SHP77 (cell line): ENCODE results near the gene VAMP8.
"Not testable (repeated sequence)": the region's sequence is repeated elsewhere in the genome, so short reads cannot be mapped to it uniquely, and the experiment has no call there.

Experiments used
- DNase-seq, 2 experiments: peaks; one replicate each; lab custom pipeline; 2025; lab: John Stamatoyannopoulos, UW

Gene VAMP8

DNA sequence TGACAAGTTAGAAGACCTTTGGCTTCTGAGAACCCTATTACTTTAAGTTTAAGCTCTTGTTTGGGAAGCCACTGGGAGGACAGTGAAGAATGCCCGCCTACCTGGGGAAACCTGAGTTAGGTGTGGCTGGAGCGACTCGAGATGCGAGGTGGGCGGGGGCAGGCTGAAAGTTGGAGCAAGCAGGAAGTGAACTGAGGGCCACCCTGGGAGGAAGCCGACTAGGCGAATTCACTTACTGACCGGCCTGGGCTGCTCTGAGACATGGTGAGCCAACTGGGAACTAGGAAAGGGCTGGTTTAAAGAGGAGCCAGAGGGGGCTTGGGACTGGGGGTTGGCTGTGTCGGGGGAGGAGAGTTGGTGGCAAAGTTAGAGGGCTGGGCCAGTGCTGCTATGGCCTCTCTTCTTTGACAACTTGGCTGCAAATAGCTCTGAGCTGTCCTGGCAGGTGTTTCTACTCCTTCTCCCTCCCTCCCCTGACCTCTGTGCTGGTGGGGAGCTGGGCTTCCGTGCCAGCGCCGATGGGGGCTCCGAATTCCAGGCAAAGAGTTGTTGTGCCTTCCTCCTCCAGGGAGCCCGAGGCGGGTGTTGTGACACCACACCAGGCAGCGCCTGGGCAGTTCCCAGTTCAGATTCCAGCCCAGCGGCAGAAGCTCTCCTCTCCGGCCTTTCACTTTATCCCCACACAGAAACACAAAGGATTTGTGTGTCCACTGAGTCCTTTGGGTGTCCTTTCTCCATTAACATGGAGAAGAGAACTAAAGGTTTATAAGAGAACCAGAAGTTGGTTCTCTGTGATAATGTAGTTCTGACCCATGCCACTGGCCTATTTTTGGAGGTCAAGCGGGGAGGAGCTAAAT, at the start of gene VAMP8:
Gene VAMP8, plus strand, starts transcription at position 201 of the 857 bp plus-strand sequence. Its CDS starts 61 bp downstream, at position 262.
- no peak for DNase-seq

DNA sequence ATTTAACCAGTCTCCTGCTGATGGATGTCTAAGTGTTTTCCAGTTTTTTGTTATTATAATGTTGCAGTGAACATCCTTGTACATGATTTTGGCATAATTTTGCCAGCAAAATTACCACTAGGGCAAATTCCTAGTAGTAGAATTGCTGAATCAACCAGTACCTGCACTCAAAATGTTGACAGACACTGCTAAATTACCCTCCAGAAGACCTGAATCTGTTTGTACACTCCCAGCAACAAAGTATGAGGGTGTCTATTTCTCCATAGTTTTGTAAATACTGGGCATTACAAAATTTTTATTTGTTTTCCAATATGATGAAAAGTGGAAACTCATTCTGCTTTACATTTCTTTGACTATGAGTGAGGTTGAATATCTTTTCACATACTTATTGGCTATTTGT, 49.6 kb upstream of the VAMP8 start:
- DNase-seq, result no peak

DNA sequence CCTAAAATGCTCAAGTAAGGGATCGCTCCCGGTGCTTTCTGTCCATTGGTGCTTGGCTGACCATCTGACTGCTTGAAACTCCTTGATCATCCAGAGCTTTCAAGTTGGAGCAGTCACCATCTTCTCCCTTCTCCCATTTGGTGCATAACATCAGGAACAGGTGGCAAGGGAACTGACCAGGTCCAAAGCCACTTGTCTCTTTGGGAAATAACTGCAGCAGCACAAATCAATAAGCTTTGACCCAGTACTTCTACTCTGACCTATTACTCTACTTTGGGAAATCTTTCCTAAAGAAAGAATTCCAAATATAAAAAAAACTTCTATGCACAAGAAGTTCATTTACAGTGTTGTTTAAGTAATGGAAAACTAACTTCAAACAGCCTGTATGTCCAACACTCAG, 49.0 kb upstream of the VAMP8 start:
- no peak for DNase-seq

DNA sequence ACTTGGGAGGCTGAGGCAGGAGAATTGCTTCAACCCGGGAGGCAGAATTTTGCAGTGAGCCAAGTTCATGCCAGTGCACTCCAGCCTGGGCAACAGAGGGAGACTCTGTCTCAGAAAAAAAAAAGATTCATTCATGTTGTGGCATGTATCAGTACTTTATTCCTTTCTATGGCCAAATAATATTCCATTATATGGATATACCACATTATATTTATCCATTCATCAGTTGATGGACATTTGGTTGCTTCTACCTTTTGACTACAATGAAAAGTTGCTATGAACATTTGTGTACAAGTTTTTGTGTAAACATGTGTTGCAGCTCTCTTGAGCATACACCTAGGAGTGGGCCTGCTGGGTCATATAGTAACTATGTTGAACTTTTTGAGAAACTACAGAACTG, 47.6 kb upstream of the VAMP8 start:
- DNase-seq, result no peak

DNA sequence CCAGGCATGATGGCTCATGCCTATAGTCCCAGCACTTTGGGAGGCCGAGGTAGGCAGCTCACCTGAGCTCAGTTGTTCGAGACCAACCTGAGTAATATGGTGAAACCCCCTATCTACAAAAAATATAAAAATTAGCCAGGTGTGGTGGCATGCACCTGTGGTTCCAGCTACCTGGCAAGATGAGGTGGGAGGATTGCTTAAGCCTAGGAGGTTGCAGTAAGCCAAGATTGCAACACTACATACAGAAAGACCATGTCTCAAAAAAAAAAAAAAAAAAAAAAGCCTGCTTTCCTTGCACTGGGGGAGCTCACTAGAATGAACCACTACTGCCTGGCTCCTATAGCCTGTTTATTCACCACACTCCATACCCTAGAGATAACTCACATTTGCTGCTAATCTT, 45.8 kb upstream of the VAMP8 start:
- no peak for DNase-seq

GRCh38 chr2:85534099-85534498, 43.3 kb upstream of the VAMP8 start:
- no peak for DNase-seq

GRCh38 chr2:85534881-85535280, 42.5 kb upstream of the VAMP8 start:
- DNase-seq, result no peak

- no peak for DNase-seq
These were observed 40.9 kb upstream of the VAMP8 start for GRCh38 chr2:85536479-85536878.

DNA sequence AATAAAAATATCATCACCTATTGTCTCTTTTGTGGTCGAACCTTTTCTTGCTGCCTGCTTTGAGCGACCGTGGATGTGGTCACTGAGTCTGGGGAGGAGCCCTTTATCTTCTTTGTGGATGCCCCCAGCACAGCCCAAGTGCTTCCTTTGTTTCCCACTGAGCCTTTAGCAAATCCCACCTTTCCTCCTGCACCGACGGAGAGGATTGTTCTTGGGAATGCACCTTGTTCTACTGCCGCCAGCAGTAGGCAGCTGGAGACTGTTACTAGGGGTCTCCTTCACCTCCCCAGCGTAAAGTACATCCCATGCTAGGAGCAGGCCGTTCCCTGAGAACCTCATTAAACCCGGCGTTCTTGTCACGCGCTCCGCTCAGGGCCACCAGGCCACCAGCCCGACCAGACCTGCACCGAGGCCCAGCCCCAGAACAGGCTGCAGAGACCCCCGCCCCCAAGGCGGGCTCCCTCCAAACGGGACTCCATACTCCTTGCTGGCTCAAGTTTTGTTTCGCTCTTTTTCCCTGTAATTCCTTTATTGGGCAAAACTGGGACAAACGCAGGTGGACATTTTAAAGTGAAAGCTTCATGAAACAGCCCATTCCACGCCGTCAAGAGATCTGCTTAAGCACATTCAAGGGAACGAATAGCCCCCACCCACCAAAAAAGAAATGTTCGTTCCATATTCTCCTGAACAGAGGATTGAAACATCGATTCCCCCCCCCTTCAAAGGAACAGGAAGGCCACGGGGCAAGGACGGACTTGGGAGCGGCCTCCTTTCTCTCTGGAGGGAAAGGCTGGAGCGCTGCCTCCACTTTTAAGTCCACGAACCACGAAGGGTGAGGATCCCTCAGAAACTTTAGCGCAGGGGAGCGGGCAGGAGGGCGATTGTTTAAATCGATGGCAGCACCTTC, 39.5 kb upstream of the VAMP8 start:
- peak; percentile 62 to 75 for DNase-seq

DNA sequence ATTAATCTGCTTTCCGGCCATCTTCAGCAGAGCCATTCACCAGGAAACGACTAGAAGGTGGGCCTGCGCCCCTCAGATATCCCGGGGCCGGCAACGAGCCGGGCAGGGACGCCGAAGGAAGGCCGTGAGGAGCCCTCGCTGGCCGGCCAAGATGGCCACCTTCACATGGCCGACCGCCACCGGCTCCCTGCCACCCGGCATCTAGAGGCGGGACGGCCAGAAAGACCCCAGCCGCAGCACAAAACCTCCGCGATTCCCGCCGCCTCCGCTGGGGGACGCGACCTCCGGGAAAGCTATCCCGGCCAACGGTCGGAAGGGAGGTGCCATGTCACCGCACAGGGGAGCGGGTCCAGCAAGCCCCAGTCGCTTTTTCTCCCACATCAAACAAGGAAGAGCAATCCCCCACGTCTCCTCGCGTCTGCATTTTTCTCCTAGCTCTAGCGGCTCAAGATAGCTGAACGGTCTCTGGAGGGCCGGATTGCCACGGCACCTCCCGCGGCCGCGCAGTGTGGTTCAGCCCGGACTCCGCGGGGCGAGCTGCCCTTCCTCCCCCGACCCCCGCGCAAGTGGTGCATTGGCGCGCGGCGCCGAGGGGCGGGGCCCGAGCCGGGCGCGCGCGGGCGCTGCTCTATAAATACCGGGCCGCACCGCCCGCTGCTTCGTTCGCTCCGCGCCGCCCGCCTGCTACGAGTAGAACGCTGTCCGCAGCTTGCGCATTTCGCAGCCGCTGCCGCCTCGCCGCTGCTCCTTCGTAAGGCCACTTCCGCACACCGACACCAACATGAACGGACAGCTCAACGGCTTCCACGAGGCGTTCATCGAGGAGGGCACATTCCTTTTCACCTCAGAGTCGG, 38.7 kb upstream of the VAMP8 start, which contains the start of gene MAT2A:
Gene MAT2A, plus strand, starts transcription at position 662 of the 854 bp plus-strand sequence. Its CDS starts 120 bp downstream, at position 782.
- DNase-seq, result peak; percentile 84 to 87

GRCh38 chr2:85539361-85540132, 37.8 kb upstream of the VAMP8 start:
- DNase-seq, result no peak

DNA sequence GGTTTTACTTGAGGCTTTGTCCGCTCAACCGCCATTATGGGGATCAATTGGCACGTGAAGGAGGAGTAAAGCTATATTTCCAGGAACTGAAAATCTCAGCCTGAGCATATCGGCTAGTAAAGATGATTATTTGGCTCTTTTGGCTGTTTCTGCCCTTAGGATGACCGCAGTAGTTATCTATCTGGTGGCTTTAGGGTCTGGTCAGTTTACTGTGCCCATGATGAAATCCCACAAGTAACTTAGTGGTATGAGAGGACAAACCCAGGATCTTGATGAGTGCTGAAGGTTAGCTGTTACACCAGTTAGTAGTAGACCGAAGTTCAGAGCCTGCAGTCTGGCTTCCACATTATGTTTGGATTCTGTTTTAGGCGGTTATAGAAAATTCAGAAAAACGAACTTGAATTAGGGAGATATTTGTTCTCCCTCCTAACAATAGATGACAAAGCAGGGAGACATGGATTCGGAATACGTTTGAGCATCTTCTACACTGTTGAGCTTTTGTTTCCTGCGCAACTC, 37.2 kb upstream of the VAMP8 start:
- DNase-seq, result no peak

DNA sequence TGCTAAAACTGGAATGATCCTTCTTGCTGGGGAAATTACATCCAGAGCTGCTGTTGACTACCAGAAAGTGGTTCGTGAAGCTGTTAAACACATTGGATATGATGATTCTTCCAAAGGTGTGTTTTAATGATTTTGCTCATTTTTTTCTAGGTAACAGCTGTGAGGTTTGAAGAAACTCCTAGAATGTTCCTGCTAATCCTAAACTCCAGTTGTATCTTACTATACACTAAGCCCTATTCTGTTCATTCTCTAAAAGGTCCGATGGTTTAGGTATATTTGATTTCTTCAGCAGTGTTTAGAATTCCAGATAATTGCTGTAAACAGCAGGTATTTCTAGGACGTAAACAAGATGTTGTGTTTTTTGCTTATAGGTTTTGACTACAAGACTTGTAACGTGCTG, 36.1 kb upstream of the VAMP8 start:
- DNase-seq, result no peak

DNA sequence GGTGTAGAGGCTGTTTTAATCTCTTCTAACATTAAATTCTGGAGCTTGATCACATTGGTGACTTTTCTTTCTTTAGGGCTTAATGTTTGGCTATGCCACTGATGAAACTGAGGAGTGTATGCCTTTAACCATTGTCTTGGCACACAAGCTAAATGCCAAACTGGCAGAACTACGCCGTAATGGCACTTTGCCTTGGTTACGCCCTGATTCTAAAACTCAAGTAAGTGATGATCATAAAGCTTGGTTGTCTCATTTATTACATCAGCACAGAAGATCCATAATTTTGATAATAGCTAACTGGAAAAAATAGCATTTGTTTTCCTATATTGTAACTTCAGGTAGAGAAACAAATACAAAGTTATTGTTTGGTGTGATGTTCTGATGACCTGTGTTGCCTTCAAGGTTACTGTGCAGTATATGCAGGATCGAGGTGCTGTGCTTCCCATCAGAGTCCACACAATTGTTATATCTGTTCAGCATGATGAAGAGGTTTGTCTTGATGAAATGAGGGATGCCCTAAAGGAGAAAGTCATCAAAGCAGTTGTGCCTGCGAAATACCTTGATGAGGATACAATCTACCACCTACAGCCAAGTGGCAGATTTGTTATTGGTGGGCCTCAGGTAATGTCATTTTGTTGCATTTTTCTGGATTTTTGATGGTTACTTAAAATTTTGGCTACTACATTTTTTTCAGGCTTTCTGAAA, 35.5 kb upstream of the VAMP8 start:
- no peak for DNase-seq

GRCh38 chr2:85542777-85543176, 34.6 kb upstream of the VAMP8 start:
- no peak for DNase-seq

GRCh38 chr2:85544254-85544691, 33.1 kb upstream of the VAMP8 start:
- DNase-seq, result not testable (repeated sequence)

DNA sequence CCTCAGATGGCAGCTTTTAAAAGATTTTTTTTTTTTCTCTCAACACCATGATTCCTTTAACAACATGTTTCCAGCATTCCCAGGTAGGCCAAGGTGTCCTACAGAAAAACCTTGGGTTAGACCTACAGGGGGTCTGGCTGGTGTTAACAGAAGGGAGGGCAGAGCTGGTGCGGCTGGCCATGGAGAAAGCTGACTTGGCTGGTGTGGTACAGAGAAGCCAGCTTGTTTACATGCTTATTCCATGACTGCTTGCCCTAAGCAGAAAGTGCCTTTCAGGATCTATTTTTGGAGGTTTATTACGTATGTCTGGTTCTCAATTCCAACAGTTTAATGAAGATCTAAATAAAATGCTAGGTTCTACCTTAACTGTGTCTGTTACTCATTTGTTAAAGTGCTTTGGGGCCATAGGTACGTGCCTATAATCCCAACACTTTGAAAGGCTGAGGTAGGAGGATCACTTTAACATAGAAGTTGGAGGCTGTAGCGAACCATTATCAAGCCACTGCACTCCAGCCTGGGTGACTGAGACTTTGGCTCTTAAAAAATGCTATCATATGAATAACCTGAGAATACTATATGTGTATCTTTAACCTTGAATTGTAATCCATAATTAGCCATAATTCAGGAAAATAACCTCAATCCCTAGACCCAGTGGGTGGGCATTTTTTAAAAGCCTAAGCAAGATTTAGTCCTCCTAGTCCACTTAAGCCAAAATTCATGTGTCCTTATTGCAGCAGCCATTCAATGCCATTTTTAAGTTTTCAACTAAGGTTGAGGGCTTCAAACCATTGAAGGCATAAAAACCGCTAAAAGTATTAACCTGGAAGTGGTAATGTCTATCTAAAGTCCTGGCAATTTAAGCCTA, 32.2 kb upstream of the VAMP8 start:
- not testable (repeated sequence) for DNase-seq

GRCh38 chr2:85545780-85546240, 31.6 kb upstream of the VAMP8 start:
- DNase-seq, result no peak
